NCI-H1417 treated with DMSO at 0.1 percent for 48 hours (cell line): Measurements from ENCODE around the gene MAJIN.
"Not testable (repeated sequence)": the region's sequence is repeated elsewhere in the genome, so short reads cannot be mapped to it uniquely, and the experiment has no call there.

Source experiments
- DNase-seq: peaks from one replicate; lab custom pipeline; 2025; lab: John Stamatoyannopoulos, UW

Gene MAJIN, protein sequence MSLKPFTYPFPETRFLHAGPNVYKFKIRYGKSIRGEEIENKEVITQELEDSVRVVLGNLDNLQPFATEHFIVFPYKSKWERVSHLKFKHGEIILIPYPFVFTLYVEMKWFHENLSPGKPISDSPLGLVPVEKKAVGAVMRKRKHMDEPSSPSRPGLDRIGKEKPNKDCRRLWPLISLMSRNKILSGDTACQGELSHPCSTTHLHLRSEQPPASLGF

DNA sequence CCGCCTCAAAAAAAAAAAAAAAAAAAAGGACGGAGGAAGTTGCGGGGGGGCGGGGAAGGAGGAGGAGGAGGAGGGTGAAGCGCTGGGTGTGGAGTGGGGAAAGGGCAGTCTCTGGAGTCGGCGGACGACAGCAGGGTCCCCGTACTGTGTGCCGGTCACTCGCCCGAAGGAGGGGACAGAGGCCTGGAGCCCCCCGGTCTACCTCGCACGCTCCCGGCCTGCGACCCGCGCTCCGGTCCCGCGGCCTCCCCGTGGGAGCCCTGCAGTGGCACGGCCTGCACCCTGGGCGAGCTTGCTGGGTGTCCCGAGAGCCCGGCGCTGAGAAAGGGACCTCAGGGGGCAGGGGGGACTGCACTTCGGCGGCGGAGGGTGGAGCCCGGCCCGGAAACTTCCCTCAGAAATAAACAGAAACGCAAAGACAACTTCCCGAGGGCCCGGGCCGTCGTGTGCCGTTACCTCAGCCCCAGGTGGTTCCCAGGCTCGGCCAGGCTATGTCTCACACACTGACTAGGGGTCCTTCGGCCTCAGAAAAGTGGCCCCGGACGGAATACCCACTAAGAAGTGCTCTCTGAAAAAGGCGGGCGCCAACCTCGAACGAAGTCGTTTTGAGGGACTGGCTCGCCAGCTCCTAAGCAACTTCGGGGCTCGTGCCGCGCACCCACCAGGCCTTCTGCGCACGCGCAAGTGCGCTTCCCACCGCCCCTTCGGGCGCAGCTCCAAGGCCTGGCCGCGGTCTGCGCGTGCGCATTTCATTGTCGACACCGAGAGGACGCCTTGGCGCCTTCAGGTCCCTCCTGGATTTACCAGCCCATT, at the start of gene MAJIN:
MAJIN (minus strand) TSS at position 688 of the 813 bp plus-strand sequence. CDS start 12,703 bp downstream, outside the sequence.
- DNase-seq, result no peak

DNA sequence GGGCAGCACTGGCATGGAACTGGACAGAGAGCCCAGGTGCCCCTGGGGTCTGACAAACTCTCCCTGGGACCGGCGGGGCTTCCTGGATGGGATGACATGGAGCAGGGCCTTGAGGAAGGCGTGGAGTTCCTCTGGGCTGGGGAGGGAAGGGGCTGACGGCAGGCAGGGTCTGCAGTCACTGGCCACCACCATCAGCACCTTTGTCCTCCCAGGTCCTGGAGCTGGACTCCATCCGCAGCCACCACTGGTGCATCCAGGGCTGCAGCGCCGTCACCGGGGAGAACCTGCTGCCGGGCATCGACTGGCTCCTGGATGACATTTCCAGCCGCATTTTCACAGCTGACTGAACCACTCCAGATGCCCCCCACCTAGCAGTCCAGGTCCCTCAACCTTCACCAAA, 49.6 kb upstream of the MAJIN start:
- DNase-seq, result no peak

DNA sequence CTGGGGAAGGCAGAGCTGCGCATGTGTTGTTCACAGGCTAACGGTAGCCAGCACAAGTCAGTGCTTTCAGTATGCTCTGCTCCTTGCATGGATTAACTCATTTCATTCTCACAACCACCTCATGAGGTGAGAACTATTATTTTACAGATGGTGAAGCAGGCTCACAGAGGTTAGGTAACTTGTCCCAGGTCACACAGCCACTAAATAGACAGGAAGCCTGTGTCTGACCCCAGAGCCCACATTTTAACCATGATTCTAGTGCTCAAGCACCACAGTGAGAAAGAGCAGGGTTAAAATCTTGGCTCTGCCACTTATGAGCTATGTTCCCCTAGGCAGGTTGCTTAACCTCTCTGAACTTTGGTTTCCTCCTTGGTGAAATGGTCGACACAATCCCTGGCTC, 49.1 kb upstream of the MAJIN start:
- DNase-seq, result no peak

DNA sequence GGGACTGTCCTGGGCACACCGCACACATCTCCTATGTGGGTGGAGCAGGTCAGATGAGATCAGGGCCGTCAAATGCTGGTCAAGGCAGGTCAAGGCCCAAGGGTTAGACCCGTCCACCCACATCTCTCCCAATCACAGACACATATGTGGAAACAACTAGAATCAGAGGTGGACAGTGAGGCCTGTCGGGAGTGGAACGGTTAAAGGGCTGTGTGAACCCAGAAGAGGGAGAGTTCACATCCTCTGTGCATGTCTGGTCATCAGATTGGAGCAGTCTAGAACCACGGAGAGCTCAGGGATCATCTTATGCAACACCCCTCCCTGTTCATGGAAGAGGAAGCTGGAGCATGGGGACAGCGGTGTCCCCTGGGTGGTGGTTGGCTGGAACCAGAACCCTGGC, 47.9 kb upstream of the MAJIN start:
- no peak for DNase-seq

DNA sequence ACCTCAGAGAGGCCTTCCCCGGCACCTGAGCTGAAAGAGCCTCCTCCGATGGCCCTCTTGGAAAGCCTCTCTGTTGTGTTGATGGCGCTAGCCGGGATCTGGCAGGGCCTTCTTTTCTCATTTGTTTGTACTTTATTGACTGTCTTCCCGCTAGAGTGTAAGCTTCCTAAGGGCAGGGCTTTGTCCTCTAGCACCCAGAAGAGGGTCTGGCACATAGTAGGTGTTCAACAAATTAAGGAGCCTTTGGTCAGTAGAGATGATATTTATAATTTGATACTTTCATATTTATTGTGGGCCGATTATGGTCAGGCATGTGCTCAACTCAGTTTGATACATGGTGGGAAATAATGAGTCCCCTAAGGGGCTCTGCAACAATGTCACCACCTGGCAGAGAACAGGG, 46.0 kb upstream of the MAJIN start:
- no peak for DNase-seq

DNA sequence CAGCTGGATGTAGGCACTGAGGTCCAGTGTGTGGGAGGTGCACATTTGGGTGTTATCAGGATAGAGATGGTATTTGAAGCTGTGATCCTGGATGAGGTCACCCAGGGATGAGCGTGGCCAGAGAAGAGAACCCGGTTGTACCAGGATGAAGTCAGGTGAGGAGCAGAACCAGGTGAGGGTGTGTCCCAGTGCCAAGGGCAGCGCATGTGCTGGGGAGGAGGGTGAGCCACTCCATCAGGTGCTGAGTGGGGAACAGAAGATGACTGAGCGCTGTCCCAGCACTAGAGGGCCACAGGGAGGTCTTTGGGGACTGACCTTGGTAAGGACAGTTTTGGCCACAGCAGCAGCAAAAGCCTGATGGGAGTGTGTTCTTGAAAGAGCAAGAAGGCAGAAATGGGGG, 44.8 kb upstream of the MAJIN start:
- DNase-seq, result no peak

DNA sequence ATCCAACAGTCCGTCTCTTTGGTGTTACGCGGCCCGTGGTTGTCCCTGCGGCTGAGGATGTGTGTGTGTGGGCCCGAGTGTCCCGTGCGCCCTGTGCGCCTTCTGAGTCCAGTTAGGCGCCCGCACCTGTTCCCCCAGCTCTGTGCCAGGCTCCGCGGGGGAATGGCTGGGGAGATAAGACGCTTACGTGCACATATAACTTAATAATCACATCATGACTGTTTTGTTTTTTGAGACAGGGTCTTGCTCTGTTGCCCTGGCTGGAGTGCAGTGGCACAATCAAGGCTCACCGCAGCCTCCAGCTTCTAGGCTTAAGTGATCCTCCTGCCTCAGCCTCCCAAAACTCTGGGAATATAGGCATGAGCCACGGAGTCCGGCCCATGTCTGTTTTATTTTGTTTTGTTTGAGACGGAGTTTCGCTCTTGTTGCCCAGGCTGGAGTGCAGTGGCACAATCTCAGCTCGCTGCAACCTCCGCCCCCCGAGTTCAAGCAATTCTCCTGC, 42.9 kb upstream of the MAJIN start:
- DNase-seq, result no peak

DNA sequence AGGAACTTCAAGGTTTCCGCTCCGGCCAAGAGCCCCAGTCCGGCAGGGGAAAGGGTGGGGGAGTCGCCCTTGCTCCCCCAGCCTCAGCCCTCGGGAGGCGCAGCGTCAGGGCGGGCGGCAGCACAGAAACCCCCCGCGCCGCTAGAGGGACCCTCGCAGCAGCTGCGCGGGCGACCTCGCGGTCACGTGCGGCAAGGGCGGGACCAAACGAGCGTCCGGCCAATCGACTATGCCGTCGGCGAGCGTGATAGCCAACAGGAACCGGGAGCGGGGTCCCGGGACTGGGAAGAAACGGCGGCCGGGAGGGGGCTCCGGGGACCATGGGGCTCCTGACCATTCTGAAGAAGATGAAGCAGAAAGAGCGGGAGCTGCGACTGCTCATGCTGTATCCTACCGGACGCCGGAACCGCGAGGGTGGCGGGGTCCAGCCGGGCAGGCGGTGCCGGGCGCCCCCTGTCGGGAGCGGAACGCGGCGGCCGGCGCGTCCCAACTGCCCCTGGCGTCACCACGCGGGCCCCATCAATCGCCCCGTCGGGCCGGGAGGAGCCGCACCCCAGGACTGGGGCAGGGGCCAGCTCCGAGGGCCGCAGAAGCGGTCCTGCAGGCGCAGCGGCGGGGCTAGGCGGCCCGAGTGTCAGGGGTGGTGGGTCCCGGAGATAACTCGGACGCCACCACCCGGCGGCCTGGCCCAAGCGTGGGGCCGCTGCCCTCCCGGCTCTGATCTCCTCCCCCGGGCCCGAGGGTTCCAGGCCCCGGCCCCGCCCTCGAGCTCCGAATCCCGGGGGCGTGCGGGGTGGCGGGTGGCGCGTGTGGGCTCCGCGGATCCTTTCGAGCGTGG, 42.2 kb upstream of the MAJIN start, which contains the start of gene ARL2:
ARL2 (plus strand) TSS at position 273 of the 838 bp plus-strand sequence; CDS start at position 321, 48 bp downstream.
- peak; percentile 58 for DNase-seq

DNA sequence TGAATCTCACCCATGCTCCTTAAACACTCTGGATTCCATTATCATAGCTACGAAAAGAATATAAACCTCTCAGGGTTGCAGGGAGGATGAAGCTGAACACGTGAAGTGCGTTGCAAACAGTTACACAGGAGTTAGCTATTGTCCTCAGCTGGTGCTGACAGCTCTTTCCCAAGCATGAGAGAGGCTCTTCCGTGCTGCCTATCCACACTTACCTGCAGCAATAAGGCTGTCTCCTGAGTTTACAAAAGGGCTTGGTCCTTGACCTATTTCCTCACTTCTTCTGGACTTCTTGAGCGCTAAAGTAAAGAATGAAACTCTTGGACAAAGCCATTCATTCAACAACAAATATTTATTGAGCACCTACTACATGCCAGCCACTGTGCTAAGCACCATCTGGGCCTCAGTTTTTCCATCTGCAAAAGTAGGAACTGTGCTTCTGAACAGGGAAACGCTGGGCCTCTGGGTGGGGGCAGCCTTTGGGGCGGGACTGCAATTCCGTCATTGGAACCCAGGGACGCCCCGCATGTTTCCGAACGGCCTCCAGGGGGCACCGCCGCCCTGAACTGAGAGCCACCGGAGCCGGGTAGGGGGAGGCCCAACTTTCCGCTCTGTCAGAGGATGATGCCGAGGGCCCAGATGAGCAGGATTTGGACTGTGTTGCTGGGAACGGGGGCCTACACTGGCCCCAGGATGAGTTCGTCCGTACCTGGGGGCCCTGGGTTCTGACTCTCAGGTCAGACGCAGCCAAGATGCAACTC, 41.4 kb upstream of the MAJIN start:
- DNase-seq, result peak; percentile 39

DNA sequence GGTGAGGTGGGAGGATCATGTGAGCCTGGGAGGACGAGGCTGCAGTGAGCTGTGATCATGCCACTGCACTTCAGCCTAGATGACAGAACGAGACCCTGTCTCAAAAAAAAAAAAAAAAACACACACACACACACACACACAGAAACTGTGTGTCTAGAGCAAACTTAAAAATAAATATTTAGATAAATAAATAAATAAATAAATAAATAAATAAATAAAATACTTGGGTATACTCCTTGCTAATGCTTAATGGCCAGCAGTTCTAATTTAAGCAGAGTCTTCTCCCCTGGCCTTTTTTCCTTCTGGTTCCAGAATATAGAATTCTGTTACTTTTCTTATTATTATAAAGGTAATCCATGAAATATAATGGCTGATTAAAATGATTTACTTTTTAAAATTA, 37.0 kb upstream of the MAJIN start:
- no peak for DNase-seq

DNA sequence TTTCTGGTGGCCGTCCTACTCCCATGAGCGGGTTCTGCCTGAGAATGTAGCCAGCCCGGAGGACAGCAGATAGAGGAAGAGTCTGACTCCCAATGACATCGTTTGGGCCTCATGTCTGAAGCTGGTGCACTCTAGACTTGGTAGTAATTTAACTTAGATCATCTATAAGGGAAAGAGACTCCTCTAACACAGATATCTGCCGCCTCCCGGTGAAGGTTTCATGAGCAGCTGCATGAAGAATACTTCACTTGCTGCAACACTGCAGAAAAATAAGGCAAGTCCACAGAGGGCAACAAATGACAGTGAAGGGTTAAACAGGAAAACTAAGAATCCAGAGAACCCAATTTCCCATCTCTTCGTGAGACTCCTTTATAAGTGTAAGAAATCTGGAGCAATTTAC, 36.1 kb upstream of the MAJIN start:
- no peak for DNase-seq

DNA sequence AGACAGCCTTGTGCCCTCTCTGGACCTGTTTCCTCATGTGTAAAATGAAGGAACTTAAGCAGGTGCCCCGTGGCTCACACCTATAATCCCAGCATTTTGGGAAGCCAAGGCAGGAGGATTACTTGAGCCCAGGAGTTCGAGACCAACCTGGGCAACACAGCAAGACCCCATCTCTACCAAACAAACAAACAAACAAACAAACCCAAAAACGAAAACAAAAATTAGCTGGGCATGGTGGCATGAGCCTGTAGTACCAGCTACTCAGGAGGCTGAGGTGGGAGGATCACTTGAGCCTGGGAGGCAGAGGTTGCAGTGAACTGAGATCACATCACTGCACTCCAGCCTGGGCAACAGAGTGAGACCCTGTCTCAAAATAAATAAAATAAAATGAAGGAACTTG, 32.1 kb upstream of the MAJIN start:
- DNase-seq, result not testable (repeated sequence)

DNA sequence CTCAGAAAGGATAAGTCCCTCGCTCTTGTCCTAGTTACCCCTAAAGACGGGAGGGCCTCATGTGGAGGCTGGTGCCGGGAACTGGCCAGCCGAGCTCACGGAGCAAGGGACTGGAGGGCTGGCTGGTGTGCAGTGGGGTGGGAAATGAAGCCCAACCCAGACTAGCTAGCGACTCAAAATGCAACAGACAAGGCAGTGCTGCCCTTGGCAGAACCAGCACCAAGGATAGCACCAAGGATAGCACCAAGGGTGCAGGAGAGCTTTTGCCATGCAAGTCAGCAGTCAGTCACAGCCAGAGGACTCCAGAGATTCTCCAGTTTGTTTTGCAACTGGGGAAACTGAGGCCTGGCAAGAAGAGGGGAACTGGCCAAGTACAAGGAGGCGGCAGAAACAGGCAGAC, 31.4 kb upstream of the MAJIN start:
- DNase-seq, result no peak

DNA sequence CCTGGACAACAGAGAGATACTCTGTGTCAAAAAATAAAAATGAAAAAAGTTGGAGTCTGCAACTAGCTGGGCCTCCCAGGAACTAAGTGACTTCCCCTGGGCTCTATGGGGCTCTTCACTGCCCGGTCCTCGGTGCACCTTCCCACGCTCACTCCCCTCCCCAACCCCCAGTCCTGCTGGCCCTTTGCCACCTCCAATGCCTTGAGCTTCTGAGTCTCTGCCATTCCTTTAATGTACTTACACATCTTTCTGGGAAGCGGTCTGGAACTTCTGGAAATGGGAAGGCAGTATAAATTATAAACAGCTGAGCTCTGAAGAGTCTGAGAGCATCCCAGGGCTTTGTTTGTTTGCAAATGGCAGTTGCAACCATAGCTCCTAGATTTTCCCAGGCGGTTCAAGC, 30.8 kb upstream of the MAJIN start:
- no peak for DNase-seq

DNA sequence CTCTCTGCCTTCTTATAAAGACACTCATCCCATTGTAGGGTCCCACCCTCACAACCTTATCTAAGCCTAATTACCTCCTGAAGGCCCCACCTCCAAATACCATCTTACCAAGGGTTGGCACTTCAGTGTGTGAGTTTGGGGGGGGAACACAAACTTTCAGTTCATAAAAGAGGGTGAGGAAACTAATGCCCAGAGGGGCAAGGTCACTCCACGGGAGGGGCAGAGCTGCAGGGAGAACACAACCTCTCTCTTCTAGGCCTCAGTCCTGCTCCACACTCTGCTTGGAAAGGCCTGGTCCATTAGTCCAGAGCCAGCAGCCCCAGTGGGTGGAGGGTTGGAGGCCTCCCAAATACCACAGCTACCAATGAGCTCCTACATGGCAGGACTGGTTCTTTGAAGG, 27.6 kb upstream of the MAJIN start:
- no peak for DNase-seq

DNA sequence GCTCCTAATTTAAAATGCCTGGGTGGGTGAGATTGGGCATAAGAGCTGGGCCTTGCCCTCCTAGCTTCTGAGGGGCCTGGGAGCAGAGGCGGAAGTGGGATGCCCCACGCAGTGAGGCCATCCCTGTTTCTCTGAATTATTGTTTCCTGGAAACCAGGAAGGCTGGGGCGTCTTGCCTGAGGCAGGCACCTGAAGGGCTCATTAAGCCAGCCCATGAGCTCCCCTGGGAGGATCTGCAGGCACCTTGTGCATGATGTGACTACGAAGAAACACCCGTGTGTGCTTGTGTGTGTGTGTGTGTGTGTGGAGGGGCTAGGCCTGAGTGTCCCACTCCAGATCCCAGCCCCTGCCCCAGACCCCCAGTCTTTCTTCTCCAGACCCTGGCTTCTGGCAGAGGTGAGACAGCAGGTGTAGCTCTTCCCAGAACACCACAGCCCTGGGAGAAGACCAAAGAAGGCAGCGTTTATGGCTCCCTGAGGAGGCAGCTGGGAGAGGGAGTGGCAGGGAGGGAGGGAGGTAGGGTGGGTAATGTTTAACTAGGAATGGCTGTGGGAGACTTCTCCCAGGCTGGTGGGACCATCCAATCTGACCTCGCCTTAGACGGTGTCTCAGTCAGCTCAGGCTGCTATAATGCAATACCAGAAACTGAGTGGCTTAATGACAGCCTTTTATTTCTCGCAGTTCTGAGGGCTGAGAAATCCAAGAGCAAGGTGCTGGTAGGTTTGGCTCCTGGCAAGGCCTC, 27.0 kb upstream of the MAJIN start:
- DNase-seq, result no peak

DNA sequence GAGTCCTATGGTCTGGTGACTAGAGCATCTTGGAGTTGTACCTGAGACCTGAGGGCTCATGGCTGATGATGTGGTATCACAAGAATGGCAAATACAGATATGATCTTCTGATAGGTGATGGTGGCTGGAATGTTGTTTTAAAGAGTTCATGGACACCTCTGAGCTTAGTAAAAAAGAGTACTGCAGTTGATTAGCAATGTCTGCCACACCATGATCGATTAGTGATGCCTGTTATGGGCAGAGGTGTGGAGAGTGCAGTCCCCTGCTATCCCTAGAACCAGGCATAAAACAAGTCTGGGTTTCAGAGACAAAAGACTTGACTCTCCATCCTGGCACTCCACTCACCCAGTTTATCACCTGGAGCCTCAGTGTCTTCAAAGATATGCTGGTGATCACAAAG, 26.2 kb upstream of the MAJIN start:
- DNase-seq, result no peak

DNA sequence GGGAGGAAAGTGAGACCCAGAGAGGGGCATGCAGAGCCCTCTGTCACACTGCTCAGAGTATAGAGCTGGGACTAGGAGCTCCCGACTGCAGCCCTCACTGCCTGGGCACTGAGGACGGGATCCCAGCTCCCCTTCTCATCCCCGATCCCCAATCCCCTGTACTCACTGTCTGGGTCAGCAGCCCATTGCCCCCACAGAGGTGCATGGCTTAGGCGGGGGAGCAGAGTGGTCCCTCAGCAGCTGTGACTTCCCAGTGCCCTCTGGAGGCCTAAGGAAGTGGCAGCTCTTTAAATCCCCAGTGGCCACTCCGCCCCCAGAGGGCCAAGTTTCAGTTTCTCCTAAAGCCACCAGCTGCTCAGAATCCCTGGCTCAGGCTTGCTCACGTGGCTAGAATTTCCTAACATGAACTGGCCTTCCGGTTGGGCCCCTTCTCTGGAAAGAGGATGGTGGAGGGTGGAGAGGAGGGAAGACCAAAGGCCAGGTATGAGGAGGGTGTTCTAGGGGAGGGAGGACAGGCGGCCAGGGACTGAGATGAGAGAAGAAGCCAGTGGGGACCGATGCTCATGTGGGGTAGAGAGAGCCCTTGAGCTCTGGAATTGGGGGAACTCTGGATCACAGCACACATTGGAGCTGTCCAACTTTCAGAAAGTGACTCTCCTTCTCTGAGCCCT, 24.9 kb upstream of the MAJIN start, which contains the start of gene BATF2:
BATF2 (minus strand) TSS at position 262 of the 671 bp plus-strand sequence; CDS start at position 205, 57 bp downstream.
- DNase-seq, result no peak

DNA sequence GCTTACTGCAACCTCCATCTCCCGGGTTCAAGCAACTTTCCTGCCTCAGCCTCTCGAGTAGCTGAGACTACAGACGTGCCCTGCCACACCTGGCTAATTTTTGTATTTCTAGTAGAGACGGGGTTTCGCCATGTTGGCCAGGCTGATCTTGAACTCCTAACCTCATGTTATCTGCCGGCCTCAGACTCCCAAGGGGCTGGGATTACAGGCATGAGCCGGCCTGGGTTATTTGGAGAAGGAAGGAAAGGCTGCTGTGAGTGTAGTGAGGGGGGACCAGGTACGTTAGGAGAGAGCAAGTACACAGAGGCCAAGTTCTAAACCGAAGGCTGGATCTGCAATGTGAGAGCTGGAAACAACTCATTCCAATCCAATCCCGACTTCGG, 24.4 kb upstream of the MAJIN start:
- no peak for DNase-seq

DNA sequence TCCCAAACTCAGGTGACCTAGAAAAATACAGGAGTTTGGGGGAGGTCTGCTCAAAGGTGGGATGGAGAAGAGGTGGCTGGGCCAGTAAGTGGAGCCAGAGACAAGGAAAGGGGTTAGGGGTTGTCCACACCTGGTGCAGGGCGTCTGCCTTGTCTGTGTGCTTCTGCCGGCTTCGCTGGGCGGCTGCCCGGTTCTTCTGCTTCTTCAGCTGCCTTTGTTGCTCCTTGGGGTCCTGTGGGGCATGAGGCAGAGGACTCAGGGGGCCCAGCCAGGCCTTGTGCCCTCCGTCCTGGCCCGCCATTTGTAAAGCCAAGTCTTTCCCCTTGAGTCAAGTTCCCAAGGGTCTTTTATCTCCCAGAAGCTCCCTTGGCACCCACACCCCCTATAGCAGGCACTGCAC, 22.4 kb upstream of the MAJIN start:
- no peak for DNase-seq
